HG02840 (cell line): ENCODE measurements around the gene GALNT5.
"Not testable (repeated sequence)": the region's sequence is repeated elsewhere in the genome, so short reads cannot be mapped to it uniquely, and the experiment has no call there.

ENCODE experiments used
- ATAC-seq: cut with Tn5 transposase; IDR thresholded peaks from one replicate; pipeline ENCODE4 v1.9.1; 2021; ENCODE audit warnings: mild to moderate bottlenecking, moderate library complexity, moderate number of reproducible peaks; ENCODE audit not compliant: unreplicated experiment, low FRiP score

GALNT5 gene

GRCh38 chr2:157326698-157327097 is 69.2 kb downstream of the GALNT5 start:
- no peak for ATAC-seq

- peak; percentile 35 for ATAC-seq
These were observed 69.7 kb downstream of the GALNT5 start for GRCh38 chr2:157327200-157327599.

GRCh38 chr2:157327621-157328500 is 70.4 kb downstream of the GALNT5 start:
- ATAC-seq = peak; percentile 98

GRCh38 chr2:157329524-157329923 is 72.0 kb downstream of the GALNT5 start:
- no peak for ATAC-seq

GRCh38 chr2:157333304-157334047 is 76.0 kb downstream of the GALNT5 start:
- no peak for ATAC-seq

GRCh38 chr2:157334335-157334734 is 76.8 kb downstream of the GALNT5 start:
- no peak for ATAC-seq

- ATAC-seq = no peak
These were observed 77.3 kb downstream of the GALNT5 start for GRCh38 chr2:157334797-157335196.

GRCh38 chr2:157336137-157337010 is 78.9 kb downstream of the GALNT5 start:
- no peak for ATAC-seq

GRCh38 chr2:157337978-157338377 is 80.5 kb downstream of the GALNT5 start:
- ATAC-seq = no peak

GRCh38 chr2:157339965-157340655 is 82.6 kb downstream of the GALNT5 start:
- ATAC-seq = no peak

- ATAC-seq = not testable (repeated sequence)
These were observed 83.9 kb downstream of the GALNT5 start for GRCh38 chr2:157341381-157341780.

- no peak for ATAC-seq
These were observed 88.3 kb downstream of the GALNT5 start for GRCh38 chr2:157345647-157346389.

- no peak for ATAC-seq
These were observed 90.9 kb downstream of the GALNT5 start for GRCh38 chr2:157348291-157348921.

- ATAC-seq = no peak
These were observed 92.5 kb downstream of the GALNT5 start for GRCh38 chr2:157349949-157350515.

GRCh38 chr2:157355618-157356017 is 98.1 kb downstream of the GALNT5 start:
- no peak for ATAC-seq

GRCh38 chr2:157359628-157360027 is 102.1 kb downstream of the GALNT5 start:
- no peak for ATAC-seq

GRCh38 chr2:157361526-157361925 is 104.0 kb downstream of the GALNT5 start:
- no peak for ATAC-seq

GRCh38 chr2:157362627-157363026 is 105.1 kb downstream of the GALNT5 start:
- no peak for ATAC-seq
